NCI-H69 (cell line): ENCODE data around the gene BICD1.
"Not testable (repeated sequence)": the region's sequence is repeated elsewhere in the genome, so short reads cannot be mapped to it uniquely, and the experiment has no call there.

ENCODE experiments used
- DNase-seq: peaks from one replicate; lab custom pipeline; 2025; lab: John Stamatoyannopoulos, UW

Gene BICD1

GRCh38 chr12:32248441-32249140 is 141.9 kb downstream of the BICD1 start:
- peak; percentile 72 for DNase-seq

GRCh38 chr12:32249777-32250176 is 143.1 kb downstream of the BICD1 start:
- DNase-seq = no peak

DNA sequence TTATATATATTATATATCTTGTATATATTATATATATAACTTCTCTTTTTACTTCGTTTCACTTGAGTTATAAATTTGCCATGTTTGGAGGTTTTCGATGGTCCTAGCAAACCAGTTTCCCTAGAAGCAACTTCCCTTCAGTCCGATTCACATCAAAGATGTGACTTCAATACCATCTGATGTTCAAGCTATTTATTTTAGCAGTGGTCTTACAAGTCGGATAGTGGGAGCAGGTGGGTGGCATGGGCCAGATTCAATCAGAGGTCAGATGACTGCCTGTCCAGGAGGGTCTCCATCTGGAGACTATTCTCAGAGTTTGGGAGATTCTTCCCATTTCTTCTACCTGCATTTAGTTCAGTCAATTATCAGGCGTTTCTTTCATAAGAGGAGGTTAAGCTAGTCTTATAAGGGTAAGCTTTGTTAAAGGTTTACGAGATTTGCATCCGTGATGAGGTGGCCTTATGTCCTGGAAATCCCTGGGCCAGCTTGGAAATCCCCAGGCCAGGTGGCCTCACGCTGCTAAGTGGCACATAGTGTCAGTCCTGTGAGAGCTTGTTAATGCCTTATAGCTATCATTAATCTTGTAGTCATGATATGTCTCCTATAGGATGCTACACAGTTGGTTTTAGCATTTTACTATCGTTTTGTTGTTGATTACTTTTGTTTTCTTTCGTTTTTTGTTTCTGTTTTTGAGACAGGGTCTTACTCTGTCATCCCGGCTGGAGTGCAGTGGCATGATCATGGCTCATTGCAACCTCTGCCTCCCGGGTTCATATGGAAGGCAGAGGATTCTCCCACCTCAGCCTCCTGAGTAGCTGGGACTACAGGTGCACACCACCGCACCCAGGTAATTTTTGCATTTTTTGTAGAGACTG is 145.8 kb downstream of the BICD1 start:
- DNase-seq = peak; percentile 80

DNA sequence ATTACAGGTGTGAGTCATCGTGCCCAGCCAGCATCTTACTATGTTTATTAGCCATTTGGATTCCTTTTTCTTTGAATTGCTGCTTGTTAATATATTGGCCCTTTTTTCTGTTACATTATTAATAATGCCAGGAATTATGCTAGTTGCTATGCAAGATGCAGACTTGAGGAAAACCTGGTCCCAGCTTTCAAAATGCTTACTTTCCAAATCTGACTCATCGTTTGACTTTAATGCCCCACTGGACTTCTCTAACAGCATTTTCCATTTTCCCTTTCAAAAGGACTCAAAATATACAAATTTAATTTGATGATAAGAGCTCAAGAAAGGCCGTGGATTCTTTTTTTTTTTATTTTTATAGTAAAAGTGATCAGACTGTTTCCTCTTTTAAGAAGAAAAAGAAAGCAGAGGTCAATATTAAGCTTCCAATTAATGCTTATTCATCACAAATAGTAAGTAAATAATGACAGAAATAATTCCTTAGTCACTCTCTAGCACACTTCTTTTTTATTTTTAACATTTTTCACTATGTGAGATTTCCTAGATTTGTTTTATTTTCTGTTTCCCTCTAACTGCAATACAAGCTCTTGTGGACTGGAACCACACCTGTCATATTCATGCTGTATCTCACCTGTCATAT is 146.6 kb downstream of the BICD1 start:
- no peak for DNase-seq

- no peak for DNase-seq
Observed at GRCh38 chr12:32254260-32254956, 147.8 kb downstream of the BICD1 start.

DNA sequence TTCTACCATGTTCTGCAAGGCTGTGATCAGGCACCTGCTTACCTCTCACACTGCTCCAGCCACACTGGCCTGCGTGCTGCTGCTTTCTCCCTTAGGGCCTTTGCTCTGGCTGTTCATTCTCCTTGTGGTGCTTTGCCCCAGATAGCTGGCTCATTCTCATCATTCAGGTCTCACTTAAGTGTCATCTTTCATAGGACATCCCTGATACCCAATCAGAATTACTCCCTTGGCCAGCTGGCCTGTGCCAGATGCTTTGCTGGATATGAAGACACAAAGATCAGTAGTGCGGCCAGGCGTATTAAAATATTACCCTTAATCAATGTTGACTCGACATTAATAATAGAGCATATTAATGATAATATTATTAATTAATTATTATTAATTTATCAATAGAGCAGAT is 148.9 kb downstream of the BICD1 start:
- DNase-seq = peak; percentile 53

- DNase-seq = no peak
Observed at GRCh38 chr12:32257695-32258496, 151.2 kb downstream of the BICD1 start.

DNA sequence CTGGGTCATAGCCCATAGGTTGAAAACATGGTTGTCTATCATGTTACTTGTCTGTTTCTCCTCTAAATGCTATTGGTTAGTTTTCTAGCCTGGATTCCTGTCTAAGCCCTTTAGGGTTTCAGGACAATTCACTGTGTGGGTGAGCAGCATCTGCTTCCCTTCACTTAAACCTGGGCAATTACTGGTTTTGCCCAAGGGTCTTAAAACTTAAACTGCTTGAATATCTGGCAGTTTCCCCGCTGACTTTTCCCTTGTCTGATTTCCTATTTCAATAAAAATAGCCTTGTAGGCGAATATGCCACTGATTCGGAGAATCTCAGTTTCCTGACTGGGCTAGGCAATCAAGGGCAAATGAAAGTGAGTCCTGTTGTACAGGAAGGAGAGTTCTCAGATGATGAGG is 154.0 kb downstream of the BICD1 start:
- DNase-seq = no peak

- peak; percentile 73 for DNase-seq
Observed at GRCh38 chr12:32261638-32262037, 155.0 kb downstream of the BICD1 start.

DNA sequence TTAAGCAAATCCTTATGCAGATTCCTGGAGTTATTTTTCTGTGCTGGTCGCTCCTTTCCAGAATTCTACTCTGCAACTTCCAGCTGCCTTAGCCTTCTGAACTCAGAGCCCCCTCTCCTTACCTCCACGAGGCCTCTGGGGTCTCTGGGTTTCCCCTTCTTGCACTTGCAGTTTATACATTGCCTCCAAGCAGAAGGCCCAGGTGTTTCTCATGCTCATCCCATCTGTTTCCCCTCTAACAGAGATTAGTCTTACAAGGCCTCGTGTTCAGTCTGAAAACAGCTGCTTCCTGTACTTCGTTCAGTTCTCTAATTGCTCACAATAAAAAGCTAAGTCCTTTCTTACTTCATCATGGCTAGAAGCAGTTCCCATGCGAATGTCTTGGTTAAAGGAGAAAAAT is 158.3 kb downstream of the BICD1 start:
- peak; percentile 82 for DNase-seq

DNA sequence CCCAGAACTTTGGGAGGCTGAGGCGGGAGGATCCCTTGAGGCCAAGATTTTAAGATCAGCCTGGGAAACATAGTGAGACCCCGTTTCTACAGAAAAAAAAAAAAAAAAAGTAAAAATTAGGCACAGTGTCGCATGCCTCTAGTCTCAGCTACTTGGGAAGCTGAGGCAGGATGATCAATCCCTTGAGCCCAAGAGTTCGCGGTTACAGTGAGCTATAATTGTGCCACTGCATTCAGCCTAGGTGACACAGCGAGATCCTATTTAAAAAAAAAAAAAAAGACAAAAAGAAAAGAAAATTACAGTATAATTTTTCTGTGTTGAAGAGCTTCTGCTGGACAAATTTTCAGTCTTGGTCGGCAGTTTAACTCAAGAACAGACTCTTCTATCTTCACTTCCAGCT is 158.8 kb downstream of the BICD1 start:
- no peak for DNase-seq

GRCh38 chr12:32265951-32266350 is 159.3 kb downstream of the BICD1 start:
- no peak for DNase-seq

- no peak for DNase-seq
Observed at GRCh38 chr12:32266756-32267155, 160.1 kb downstream of the BICD1 start.

- no peak for DNase-seq
Observed at GRCh38 chr12:32270818-32271710, 164.4 kb downstream of the BICD1 start.

GRCh38 chr12:32272465-32272864 is 165.8 kb downstream of the BICD1 start:
- no peak for DNase-seq

DNA sequence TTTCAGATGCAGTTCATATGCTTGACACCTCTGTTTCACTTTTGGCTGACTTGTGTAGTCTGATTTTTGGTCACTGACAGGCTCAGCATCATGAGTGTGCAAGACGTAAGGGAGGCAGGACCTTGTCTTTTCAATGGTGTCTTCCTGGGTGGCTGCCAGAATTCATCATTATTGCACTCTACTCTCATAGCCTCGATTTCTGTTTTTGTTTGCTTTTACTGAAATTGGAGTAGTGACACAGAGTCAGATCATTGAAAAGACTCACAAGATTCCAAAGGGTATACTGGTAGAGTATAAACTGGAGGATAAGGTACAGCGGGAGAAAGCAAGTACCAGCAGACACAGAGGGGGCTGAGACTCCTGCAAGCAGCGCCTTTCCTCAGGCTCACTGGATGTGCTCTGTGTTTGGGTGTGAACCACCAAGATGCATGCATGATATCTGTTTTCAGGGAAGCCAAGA is 166.4 kb downstream of the BICD1 start:
- peak; percentile 85 for DNase-seq

DNA sequence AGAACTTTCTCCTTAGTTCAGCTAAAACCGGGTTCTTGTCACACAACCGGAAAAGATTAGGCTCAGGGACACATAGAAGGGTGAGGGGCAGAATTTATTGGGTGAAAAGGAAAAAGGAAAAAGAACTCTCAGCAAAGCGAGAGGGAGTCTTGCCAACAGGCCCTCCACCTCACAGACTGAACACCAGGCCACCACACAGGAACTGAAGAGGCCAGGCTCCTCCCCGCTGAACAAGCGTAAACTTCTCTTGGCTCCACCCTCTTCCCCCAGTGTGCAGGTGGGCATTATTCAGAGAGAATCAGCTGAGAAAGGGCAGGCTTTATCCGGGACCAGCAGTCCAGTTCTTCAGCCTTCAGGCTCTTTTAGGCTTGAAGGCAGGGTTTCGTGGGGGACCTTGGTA is 167.1 kb downstream of the BICD1 start:
- DNase-seq = peak; percentile 77

DNA sequence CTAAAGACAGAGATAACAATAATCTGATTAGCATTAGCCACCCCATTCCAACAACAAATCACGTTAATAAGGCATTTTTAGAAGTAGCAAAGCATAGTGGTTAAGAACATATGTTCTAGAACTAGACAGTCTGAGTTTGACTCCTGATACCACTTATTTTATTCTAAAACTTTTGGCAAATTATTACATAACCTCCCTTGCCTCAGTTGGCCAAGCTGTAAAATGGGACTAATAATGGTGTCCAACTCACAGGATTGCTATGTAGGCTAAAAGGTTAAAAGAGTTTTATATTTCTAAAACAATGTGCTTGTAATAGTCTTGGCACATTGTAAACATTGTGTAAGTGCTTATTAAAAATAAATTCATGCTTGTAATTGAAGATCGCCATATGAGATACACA is 168.0 kb downstream of the BICD1 start:
- no peak for DNase-seq

GRCh38 chr12:32275520-32275919 is 168.9 kb downstream of the BICD1 start:
- DNase-seq = not testable (repeated sequence)

- DNase-seq = no peak
Observed at GRCh38 chr12:32277774-32278173, 171.1 kb downstream of the BICD1 start.
